Esophagus squamous epithelium (tissue), 4 donors: ENCODE data around the gene PRKG1.

Experiments used
- POLR2A ChIP-seq, 4 donors: fragments of 450-650 bp; IDR thresholded peaks; one replicate each; pipeline ENCODE4 v1.6.1; 2017; ENCODE audit warnings: antibody characterized with exemption in 4 of 4, mild to moderate bottlenecking in 4 of 4, moderate library complexity in 3 of 4
- TF ChIP-seq, protein P1 (sequence below), 6 experiments: fragments of 450-650 bp in 4 of 6; fragments of 200-600 bp in 2 of 6; sonication (generic) in 2 of 6; IDR thresholded peaks; one replicate each; pipeline ENCODE4 v1.5.1; 2016 to 2019; ENCODE audit warnings: antibody characterized with exemption in 6 of 6, mild to moderate bottlenecking in 4 of 6, moderate library complexity in 4 of 6

DNA sequence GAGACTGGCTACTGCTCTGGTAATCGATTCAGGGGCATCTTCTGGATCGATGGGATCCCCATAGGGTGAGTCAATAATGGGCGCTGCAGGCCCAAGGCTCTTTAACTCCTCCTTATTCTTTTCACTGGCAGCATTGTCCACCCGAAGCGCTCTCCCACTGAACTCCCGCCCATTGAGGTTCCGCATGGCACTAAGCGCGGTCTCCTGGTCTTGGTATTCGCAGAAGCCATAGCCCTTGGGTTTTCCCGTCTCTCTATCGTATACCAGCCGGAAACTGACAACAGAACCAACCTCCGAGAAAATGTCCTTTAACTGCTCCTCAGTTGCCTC is 624.8 kb downstream of the PRKG1 start:
- TF ChIP-seq, protein P1, sequence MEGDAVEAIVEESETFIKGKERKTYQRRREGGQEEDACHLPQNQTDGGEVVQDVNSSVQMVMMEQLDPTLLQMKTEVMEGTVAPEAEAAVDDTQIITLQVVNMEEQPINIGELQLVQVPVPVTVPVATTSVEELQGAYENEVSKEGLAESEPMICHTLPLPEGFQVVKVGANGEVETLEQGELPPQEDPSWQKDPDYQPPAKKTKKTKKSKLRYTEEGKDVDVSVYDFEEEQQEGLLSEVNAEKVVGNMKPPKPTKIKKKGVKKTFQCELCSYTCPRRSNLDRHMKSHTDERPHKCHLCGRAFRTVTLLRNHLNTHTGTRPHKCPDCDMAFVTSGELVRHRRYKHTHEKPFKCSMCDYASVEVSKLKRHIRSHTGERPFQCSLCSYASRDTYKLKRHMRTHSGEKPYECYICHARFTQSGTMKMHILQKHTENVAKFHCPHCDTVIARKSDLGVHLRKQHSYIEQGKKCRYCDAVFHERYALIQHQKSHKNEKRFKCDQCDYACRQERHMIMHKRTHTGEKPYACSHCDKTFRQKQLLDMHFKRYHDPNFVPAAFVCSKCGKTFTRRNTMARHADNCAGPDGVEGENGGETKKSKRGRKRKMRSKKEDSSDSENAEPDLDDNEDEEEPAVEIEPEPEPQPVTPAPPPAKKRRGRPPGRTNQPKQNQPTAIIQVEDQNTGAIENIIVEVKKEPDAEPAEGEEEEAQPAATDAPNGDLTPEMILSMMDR (IDR thresholded peaks at IDR 0.05), result no peak
- TF ChIP-seq POLR2A (IDR thresholded peaks at IDR 0.05), result no peak
